ENCODE measurements around the gene INSC.

DNA sequence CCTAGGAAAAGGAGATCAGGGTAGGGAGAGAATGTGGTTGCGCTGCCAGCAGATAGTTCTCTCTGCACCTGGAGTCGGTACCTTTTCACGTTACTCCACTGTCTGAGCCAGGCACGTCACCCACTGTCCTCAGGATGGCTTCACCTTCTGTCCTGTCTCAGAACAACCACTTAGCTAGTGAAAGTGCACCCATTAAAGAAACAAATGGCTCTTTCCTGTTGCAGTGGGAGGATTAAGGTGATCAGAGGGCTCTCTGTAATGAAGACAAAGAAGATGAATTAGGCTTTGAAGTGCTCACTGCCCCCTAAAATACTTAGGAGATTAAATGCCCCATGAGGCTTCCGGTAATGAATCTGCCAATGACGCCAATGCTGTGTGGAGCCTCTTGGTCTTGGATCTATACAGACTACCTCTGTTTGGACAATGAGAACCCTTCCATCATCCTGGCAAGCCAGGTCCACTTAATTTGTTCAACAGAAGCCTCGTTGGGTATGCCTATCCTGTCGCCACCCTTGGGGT lies 113.7 kb downstream of the INSC start:
- TF ChIP-seq CTCF (IDR thresholded peaks at IDR 0.05; ENCODE audit: control extremely low read depth in 1 of 3, insufficient read depth in 1 of 3, low read depth in 1 of 3, low read length in 3 of 3) (no peak), EZH2 (IDR thresholded peaks at IDR 0.05; ENCODE audit: low read depth, low read length, severe bottlenecking) (no peak), CREB1 (IDR thresholded peaks at IDR 0.05) (no peak), MAX (IDR thresholded peaks at IDR 0.05) (no peak), EP300 (IDR thresholded peaks at IDR 0.05; ENCODE audit: borderline replicate concordance in 1 of 2, low read depth in 2 of 2, low read length in 2 of 2) (no peak), MAFK (IDR thresholded peaks at IDR 0.05; ENCODE audit: low read depth, low read length) (no peak), ATF3 (IDR thresholded peaks at IDR 0.05; ENCODE audit: insufficient read depth, low read depth, low read length) (no peak), YY1 (IDR thresholded peaks at IDR 0.05; ENCODE audit: low read depth, low read length) (no peak), CTBP2 (IDR thresholded peaks at IDR 0.05; ENCODE audit: borderline replicate concordance, insufficient read depth, insufficient read length, low read length) (no peak), NRF1 (IDR thresholded peaks at IDR 0.05; ENCODE audit: low read depth, low read length) (no peak), JUND (IDR thresholded peaks at IDR 0.05; ENCODE audit: low read length) (no peak), POLR2AphosphoS5 (IDR thresholded peaks at IDR 0.05; ENCODE audit: low read depth, low read length) (no peak), RXRA (IDR thresholded peaks at IDR 0.05; ENCODE audit: insufficient read depth, low read depth, low read length) (no peak)
